Measurements from ENCODE around the gene DERA. TPM values are rescaled to one million over a fixed set of nuclear protein-coding genes. Genes with fewer than 3 reads are reported as not detected.

Gene DERA
- total RNA-seq, 1 donor from 2014 or later = 5.6 TPM

DNA sequence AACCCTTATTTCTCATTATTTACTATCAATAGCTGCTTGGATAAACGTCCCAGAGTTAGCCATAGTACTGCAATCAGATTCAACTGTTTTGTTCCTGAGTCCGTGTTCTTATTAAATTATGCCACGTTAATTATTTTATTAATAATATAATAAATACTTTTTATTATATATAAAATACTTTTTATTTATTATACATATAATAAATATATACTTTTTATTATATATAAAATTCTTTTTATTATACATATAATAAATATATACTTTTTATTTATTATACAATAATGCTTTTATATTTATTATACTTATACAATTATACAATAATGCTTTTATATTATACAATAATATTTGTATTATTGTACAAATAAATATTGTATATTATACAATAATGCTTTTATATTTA, 17.9 kb upstream of the DERA start:
- Histone ChIP-seq H3K4me3 (no peak overlapping the region), H3K27me3 (no peaks in the 10 kb centered on the region), H3K27ac (no peak overlapping the region), H3K36me3 (peaks cover 32 to 43% of the 10 kb centered on the region in 2 donors), H3K9me3 (no peaks in the 10 kb centered on the region), H3K4me1 (no peaks in the 10 kb centered on the region)
- TF ChIP-seq CTCF (IDR thresholded peaks at IDR 0.05) = no peak
- intact Hi-C loops (cut with DNase I) = no loop called here
- no peak for DNase-seq (ENCODE audit: low spot score in 2 of 2)

DNA sequence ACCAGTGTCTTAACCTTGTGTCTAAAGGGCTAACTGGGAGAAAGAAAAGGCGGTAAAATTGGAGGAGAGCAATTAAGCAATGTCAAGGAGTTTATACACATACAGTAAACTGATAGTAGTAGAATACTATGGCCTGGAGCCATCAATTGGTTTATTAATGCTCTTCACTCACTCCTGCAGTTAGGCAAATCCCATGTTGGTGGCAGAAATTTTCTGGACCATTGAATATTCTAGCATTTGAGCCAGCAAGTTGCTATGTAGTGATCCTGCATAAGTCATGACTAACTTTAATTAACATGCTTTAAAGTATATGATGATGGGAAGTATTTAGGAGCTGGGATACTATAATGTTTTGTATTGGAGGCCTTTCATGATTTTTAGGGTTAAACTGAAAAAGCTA, 14.3 kb upstream of the DERA start:
- Histone ChIP-seq H3K27ac (no peak overlapping the region), H3K4me3 (no peak overlapping the region), H3K36me3 (peaks cover 46 to 47% of the 10 kb centered on the region in 2 donors), H3K4me1 (no peaks in the 10 kb centered on the region), H3K27me3 (no peaks in the 10 kb centered on the region), H3K9me3 (no peaks in the 10 kb centered on the region)
- DNase-seq (ENCODE audit: low spot score in 2 of 2) = no peak
- no peak for TF ChIP-seq CTCF (IDR thresholded peaks at IDR 0.05)
- intact Hi-C loops (cut with DNase I) = no loop called here

DNA sequence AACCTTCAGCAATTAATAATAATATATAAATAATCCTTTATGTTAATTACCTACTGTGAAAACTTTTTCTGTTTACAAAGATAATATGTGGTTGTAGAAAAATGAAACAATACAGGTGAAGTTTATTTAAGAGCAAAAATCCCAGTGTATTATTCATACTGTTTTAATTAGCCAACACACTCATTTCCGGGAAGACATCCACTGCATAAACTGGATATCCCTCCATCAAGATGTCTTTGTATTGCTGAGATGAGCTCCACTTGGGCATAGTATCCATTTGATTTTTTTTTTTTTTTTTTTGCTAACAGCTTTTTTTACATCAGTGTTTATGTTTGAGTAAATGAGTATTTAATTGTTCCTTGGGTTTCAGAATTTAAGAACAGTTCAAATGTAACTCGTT, 13.7 kb upstream of the DERA start:
- no peak for DNase-seq (ENCODE audit: low spot score in 2 of 2)
- Histone ChIP-seq H3K27me3 (no peaks in the 10 kb centered on the region), H3K36me3 (peaks cover 50 to 51% of the 10 kb centered on the region in 2 donors), H3K9me3 (no peaks in the 10 kb centered on the region), H3K4me1 (no peaks in the 10 kb centered on the region), H3K4me3 (no peak overlapping the region), H3K27ac (no peak overlapping the region)
- intact Hi-C loops (cut with DNase I) = no loop called here
- no peak for TF ChIP-seq CTCF (IDR thresholded peaks at IDR 0.05)

GRCh38 chr12:15899282-15899870, 11.8 kb upstream of the DERA start:
- no peaks in the 10 kb centered on the region for H3K27me3 ChIP-seq
- H3K27ac ChIP-seq = no peak overlapping the region
- no peak for DNase-seq (ENCODE audit: low spot score in 2 of 2)
- no peak overlapping the region for H3K4me3 ChIP-seq
- H3K4me1 ChIP-seq = no peaks in the 10 kb centered on the region
- peaks cover 59 to 62% of the 10 kb centered on the region in 2 donors for H3K36me3 ChIP-seq
- no peaks in the 10 kb centered on the region for H3K9me3 ChIP-seq
- intact Hi-C loops (cut with DNase I) = no loop called here
- TF ChIP-seq CTCF (IDR thresholded peaks at IDR 0.05) = peak; percentile 36 to 64 (median 60)

DNA sequence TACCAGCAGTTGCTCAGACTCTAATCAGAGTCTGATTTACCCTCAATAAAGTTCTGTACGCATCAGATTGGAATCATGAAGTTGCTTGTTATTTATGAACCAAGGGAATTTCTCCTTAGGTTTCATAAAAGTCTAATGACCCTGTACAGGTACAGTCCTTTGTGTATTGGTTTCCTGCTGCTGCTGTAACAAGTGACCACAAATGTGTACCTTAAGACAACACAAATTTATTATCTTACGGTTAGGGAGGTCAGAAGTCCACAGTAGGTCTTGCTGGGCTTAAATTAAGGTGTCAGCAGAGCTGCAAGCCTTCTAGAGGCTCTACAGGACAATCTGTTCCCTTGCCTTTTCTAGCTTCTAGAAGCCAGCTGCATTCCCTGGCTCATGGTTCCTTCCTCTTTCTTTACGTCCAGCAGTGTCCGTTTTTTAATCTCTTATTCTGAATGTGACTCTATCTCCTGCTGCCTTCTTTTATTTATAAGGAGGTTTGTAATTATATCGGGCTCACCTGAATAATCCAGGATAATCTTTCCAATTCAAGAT, 6.7 kb upstream of the DERA start:
- TF ChIP-seq CTCF (IDR thresholded peaks at IDR 0.05) = no peak

More for the DNA sequence above, 6.7 kb upstream of the DERA start:
- no peak for DNase-seq (ENCODE audit: low spot score in 2 of 2)
- H3K27me3 ChIP-seq = no peaks in the 10 kb centered on the region
- peaks cover 37 to 49% of the 10 kb centered on the region in 2 donors for H3K36me3 ChIP-seq
- H3K4me3 ChIP-seq = no peak overlapping the region
- intact Hi-C loops (cut with DNase I) = no loop called here
- peaks cover 0 to 4% of the 10 kb centered on the region in 2 donors for H3K4me1 ChIP-seq
- no peak overlapping the region for H3K27ac ChIP-seq
- no peaks in the 10 kb centered on the region for H3K9me3 ChIP-seq

Data from ascending aorta (tissue), 2 donors.